Caki2 (cell line): Measurements from ENCODE around the gene ASB13. TPM values are rescaled to one million over a fixed set of nuclear protein-coding genes. Genes with fewer than 3 reads are reported as not detected.
"Not testable (repeated sequence)": the region's sequence is repeated elsewhere in the genome, so short reads cannot be mapped to it uniquely, and the experiment has no call there.

Experiments
- DNase-seq: peaks from one replicate; pipeline ENCODE4 v3.0.0-alpha.2; 2015; ENCODE audit warnings: low read depth
- in situ Hi-C: cut with HindIII; loops from 2 replicates; pipeline ENCODE4 v1.10.0; 2016; ENCODE audit warnings: low sequenced_read_pairs, low pct_unique_long_range_greater_than_20kb, mixed read lengths
- total RNA-seq: library from RNA; depleted of rRNA; stranded (reverse); fragments of >200 nt; shearing (Covaris generic); gene quantifications from 2 replicates; pipeline ENCODE4 v1.2.3, GENCODE V29; 2014; ENCODE audit warnings: low replicate concordance

The ASB13 gene
- total RNA-seq, 1 experiment from 2014 or later, result 28.8 TPM

DNA sequence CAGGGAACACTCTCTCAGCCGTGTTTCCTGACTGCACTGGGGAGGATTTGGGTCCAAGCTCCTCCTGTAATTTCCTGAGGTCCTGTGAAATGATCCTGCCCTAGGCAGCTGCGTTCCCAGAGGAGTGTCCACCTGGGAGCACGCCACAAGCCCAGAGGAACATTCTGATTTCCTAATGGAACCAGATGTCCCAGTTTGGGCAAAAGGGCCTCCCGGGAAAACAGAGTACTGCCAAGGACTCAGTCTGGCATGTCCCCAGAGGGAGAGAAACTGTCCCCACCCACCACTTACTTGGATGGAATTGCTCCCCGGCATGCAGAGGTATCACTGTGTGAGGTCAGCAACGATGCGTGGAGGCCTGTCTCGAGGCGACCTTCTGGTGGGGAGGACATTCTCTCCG, 34.5 kb downstream of the ASB13 start:
- in situ Hi-C loops, result no loop called here
- DNase-seq, result no peak

DNA sequence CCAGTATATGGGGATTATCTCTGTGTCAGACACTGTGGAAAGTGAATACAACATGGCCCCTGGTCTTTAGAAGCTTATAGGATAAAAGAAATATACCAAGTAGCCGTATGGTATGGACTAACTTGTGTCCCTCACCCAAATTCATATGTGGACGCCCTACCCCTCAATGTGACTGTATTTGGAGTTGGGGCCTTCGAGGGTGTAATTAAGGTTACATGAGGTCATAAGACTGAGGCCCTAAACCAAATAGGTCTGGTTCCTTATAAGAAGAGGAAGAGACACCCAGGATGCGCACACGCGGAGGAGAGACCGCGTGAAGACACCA, 36.3 kb downstream of the ASB13 start:
- DNase-seq, result no peak

DNA sequence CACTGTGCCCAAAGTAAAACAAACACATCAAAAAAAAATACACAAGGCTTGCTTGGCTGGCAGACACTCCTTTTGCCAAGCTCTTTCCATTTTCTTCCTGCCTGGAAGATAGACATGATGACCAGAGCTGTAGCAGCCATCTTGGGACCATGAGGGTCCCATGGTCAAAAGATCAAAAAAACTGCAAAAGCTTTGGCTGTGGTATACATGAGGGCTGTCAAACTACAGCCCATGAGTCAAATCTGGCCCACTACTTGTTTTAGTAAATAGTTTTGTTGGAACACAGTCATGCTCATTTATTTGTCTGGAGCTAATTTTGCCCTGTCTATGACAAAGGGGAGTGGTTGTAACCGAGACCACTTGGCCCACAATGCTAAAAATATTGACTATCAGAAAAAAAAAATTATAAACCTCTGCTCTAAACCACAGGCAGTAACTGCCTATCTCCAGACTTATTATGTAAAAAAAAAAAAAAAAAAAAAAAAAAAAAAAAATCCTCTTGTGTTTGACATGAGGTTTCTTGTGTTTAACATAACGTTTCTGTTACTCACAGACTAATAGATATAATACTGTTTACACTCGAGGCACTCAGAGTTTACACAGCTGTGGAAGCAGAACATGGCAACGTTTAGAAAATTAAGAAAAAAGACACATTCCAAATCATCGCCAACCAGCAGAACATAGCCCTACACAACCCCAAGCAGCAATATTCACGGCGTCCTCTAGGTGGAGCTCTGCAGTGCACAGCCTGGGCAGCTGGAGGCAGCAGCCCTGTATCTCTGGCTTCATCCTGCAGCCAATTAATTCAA, 36.9 kb downstream of the ASB13 start:
- in situ Hi-C loops, result no loop called here
- peak; percentile 40 for DNase-seq

More for the DNA sequence above, 36.3 kb downstream of the ASB13 start:
- in situ Hi-C loops, result no loop called here

DNA sequence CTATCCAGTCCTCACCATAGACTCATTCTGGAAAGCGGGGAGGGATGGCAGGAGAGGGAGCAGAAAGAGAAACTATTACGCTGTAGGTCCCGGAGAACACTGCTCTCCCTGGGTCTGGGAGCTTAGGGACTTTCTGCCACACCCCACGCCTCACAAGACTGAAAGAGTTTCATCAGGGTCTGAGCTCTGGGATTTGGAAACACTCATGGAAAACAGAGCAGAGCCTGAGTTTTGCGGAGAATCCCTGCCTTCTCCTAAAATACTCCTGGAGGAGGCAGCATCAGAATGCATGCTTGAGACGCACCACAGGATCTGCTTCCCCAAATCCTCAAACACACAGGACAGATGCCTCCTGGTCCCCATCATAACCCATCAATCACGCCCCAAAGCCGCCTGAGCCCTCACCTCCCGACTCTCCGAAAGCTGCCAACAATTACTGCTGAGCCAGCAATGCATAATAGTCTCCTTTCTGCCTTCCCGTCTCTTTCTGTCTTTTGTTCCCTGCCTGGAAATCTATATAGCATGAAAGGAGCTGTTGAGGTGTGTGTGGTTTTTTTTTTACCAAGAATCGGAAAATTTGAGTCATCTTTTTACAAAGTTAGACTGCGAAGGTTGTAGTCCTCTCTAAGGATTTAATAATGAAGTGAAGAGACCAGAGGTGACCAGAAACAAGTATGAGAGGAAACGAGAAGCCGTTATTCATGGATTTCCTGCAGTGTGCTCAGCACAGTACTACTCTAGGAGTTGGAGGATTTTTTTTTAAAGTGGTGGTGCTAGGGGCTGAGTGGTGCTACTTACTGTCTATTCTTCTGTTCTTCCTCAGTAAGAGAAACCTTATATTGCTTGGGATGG, 37.7 kb downstream of the ASB13 start:
- in situ Hi-C loops, result no loop called here
- DNase-seq, result peak; percentile 13

DNA sequence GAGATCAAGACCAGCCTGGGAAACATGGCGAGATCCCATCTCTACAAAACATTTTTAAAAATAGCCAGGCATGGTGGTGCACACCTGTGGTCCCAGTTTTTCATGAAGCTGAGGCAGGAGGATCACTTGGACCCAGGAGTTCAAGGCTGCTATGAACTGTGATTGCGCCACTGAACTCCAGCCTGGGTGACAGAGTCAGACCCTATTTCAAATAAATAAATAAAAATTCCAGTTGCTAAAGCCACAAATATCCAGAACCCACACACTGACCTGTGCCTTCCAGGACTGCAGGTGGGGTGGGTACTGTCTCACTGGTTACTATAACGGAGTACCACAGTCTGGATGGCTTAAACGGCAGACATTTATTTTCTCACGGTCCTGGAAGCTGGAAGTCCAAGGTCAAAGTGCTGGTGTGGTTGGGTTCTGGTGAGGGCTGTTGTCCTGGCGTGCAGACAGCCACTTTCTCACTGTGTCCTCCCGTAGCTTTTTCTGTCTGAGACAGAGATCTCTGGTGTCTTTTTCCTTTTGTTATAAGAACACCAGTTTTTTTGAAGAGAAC, 38.8 kb downstream of the ASB13 start:
- DNase-seq, result no peak
- in situ Hi-C loops, result no loop called here

DNA sequence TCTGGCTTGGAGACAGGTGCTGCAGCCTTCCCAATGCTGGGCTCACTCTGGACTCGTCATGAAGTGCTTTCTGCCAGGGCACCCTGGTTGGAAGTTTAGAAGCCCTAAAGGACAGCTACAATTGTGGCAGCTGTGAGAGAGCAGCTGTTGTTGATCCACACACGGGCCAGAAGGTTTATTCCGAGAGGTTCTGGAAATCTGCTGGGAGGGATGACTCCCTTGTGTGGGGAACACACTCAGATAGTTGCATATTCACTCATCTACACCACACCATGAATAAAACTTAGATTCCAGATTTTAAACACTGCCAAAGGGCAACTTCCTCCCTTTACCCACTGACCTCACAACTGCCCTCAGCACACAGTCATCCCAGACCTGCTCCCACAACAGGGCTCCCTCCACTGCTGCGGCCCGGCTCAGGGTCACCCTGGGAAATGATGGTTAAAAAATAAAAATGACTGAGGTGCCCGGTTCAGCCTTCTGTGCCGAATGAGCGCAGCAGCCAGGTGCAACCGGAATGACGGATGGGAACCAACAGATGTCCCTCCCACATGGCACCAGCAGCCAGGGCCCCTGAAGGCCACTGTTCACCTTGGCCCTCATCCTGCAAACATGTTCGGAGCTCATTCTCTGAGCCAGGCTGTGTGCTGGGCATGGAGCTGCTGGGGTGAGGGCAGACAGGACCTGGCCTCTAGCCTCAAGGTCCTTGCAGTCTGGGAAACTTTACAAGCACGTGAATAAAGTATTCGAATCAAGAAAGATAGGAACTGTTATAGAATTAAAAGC, 40.2 kb downstream of the ASB13 start:
- in situ Hi-C loops, result no loop called here
- DNase-seq, result no peak

DNA sequence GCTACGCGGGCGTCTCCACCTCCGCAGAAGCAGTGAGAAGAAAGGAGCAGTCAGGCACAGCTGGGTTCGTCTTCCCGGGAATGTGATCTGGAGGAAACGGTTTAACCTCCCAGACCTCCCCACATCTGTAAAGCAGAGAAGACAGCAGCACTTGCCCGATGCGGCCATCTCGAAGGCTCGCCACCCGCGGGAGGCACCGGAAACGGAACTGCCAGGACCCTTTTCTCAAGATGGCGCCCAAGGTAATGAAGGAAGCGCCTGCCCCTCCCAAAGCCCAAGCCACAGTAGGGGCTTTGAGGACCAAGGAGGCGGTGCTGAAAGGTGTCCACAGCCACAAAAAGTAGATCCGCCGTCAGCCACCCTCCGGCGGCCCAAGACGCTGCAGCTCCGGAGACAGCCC, 41.7 kb downstream of the ASB13 start:
- no peak for DNase-seq
- in situ Hi-C loops, result no loop called here

DNA sequence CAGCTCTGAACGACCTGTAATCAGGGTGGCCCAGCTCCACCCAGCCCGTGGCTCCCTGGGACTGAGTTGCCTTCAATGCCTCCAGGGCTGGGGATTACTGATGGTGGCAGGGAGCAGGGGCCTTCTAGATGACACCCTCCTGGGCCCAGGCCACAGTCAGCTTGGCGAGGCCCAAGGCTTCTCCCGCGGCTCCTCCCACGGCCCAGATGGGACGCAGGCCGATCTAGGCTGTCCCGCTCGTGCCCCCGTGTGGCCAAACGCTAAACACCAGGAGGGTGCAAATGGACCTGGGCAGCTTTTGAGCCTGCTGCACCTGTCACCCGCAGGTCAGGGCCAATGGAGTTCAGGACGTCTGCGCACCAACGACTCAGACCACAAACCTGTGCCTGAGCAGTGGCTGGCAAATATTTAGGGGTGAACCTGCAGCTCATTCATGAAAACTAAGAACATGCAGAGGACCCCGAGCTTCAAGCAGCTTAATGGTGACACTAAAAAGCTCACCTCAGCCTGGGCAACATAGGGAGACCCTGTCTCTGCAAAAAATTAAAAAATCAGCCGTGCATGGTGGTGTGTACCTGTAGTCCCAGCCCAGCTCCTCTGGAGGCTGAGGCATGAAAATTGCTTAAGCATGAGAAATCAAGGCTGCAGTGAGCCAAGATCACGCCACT, 43.2 kb downstream of the ASB13 start:
- in situ Hi-C loops, result no loop called here
- DNase-seq, result peak; percentile 68

DNA sequence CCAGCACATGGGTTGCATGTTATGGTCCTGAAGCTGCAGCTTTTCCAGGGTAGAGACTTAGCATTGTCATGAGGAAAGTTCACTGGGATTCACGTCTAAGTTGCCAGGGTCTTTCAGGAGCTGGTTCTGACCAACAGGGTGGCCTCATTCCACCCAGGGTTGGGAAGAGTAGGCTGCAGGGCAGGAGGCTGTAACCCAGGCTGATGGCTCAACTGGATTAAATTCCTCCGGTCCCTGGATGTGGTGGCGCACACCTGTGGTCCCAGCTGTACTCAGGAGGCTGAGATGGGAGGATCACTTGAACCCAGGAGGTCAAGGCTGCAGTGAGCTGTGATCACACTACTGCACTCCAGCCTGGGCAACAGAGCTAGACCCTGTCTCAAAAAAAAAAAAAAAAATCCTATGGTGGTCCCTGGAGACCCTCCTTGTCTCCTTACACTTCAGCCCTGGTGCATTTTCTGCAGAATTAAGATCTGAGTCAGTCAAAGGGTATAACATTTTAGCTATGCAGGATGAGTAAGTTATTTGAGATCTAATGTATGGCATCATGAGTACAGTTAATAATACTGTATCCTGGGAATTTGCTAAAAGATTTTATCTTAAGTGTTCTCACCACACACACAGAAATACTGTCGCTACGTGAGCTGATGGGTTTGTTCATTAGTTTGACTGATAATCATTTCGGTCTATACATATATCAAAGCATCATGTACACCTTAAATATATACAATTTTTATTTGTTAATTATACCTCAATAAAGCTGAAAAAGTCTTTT, 44.0 kb downstream of the ASB13 start:
- in situ Hi-C loops, result no loop called here
- DNase-seq, result no peak

DNA sequence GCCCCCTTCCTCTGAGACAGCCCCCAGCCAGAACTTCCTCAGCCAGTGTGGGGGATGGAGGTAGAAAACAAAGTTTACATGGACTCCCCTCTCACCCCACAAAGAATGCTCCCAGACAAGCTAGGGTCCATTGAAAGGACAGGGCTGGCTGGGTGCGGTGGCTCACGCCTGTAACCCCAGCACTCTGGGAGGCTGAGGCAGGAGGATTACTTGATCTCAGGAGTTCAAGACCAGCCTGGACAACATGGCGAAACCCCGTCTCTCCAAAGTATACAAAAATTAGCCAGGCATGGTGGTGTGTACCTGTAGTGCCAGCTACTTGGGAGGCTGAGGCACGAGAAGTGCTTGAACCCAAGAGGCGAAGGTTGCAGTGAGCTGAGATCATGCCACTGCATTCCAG, 45.0 kb downstream of the ASB13 start:
- DNase-seq, in situ Hi-C loops: not testable (repeated sequence)

DNA sequence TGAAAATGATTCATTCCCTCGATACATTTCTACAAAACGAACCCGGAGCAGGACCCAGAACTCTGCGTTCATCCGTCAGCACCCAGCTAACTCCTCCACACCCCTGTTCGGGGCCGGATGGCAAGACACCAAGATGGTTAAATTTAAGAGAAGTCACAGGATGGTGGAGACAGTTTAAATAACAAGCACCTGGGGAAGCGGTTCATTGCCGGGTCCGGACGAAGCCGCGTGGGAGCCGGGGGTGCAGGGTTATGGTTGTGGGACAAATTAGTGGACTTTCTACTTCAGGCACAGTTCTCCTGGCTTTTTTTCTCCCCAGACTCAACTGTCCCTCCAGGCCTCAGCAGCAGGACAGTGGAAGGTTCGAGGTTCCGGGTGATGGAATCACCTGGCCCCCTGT, 45.4 kb downstream of the ASB13 start:
- in situ Hi-C loops, result no loop called here
- DNase-seq, result no peak

DNA sequence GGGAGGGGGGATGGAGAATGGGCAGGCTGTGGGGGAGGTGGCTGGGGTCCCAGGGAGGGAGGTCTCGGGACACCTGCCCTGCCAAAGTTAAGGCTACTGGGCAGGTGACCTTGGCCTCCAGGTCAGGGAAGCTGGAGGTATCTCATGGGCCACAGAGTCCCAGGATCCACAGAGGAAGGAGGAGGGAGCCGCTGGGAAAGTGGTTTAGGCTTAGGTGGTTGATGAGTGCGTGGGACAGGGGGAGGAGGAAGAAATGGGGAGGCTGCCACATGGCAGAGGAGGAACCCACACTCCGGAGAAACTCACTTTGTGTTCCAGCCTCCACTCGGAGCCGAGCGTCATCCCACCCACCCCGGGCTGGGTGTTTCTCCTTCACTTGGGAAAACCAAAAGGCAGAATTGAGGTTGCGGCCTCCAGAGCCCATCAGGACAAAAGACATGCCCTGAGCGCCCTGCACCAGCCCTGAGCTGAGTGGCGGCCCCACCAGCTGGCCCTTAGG, 46.1 kb downstream of the ASB13 start:
- no peak for DNase-seq
- in situ Hi-C loops, result no loop called here

DNA sequence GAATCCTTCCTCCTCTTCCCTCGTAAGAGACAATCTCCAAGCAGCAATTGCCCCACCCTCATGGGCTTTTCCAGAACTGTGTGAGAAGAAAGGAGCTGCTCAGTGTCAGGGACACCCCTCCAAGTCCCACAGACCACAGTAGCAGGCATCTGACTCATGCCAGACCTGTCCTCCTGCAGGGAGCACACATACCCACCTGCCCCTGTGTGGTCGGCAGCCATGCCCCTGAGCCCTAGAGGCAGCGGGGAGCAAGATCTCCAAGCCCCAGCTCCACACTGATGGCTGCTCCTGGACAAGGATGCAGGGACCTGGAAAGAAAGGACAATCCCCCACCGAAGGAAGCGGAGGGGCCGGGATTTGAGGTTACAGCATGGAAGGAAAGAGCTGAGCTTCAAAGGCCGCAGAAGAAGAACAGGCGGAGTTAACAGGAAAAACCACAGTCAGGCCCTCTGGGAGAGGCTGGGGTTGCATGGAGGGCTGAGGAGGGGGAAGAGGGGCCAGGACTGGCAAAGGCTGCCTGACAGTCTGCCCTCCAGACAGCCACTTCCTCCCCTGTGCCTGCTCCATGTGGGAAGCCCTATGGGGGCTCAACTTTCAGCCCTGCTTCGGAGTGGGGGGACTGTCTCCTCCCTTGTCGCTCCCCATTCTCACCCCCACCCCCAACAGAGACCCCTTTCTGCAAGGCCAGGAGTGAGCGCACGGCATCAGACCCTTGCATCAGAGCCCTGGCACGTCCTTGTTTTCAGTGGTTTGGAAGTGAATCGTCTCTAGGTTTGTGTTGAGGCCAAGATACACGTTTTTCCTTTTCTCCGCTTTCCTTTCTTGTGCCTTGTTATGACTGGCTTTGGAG, 46.8 kb downstream of the ASB13 start:
- in situ Hi-C loops, result no loop called here
- DNase-seq, result no peak

DNA sequence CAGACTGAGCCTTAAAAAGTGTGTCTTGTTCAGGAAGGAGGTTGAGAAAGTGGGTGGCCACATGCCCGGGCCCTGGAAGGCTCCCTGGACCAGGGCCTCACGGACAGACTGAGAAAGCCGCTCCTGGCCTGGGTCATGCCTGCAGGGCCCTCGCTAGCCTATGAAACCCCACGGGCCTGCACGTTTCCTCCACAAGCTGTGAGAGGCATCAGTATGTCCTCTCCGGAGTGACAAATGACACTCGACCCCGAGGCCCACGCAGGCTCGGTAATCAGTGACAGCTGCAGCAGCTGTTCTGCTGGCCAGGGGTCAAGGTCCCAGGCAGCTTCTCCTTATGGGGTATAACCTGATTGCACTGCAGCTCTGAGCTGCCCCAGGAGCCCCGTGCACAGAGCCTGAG, 47.6 kb downstream of the ASB13 start:
- no peak for DNase-seq
- in situ Hi-C loops, result no loop called here

DNA sequence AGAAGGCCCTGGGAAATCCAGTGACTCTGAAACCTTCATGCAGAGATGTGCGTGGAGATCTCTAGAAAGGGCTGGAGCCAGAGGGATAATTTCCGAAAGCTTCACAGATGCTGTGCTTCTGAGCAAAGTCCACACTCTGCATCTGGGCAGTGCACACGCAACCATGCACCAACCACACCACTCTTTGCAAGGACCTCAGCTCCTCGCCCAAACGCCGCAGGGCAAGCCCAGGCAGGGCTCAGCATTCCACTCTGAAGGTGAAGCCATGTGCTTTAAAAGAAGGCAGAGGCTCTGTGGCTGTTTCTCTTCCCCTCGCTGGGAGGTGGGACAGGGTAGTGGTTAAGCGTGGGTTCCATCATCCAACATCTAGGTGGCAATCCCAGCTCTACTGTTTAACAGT, 48.4 kb downstream of the ASB13 start:
- DNase-seq, result no peak
- in situ Hi-C loops, result no loop called here

DNA sequence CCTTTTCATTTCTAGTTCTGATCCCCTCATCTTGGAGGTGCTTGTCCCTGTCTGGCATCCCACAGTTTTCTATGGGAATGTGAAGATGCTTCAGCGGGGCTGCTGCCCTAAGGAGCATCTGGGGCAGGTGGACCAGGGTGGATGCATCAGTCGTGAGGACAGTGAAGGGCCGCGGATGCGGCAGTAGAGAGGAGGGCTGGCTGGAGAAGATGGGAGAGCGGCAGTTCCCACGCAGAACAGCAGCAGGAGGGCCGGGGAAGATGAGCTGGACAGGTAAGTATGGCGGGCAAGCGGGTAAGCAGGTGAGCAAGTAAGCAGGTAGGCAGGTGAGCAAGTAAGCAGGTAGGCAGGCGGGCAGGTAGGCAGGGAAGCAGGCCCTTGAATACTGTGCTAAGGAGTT, 48.9 kb downstream of the ASB13 start:
- no peak for DNase-seq
- in situ Hi-C loops, result no loop called here
